Vagina (tissue), 2 donors: ENCODE measurements around the gene PLCL1. TPM values are rescaled to one million over a fixed set of nuclear protein-coding genes. Genes with fewer than 3 reads are reported as not detected.

Experiments
- DNase-seq, 2 donors: peaks; one replicate each; pipeline ENCODE4 v3.0.0-alpha.2; 2017; ENCODE audit errors: extremely low spot score in 2 of 2
- H3K27ac ChIP-seq: fragments of 200-600 bp; sonication (generic); one replicate; pipeline ENCODE4 v1.5.1; 2019
- H3K27me3 ChIP-seq: fragments of 200-600 bp; sonication (generic); one replicate; pipeline ENCODE4 v1.5.1; 2019
- H3K36me3 ChIP-seq, 2 donors: fragments of 200-600 bp; sonication (generic); one replicate each; pipeline ENCODE4 v1.5.1; 2017 to 2019
- H3K4me1 ChIP-seq: fragments of 200-600 bp; sonication (generic); one replicate; pipeline ENCODE4 v1.5.1; 2019
- H3K4me3 ChIP-seq, 2 donors: fragments of 200-600 bp; sonication (generic); 1 replicate in 1 of 2; 2 replicates in 1 of 2; pipeline ENCODE4 v1.5.1; 2016 to 2019
- H3K9me3 ChIP-seq: fragments of 200-600 bp; sonication (generic); one replicate; pipeline ENCODE4 v1.5.1; 2019
- POLR2A ChIP-seq, 2 donors: fragments of 450-650 bp; IDR thresholded peaks; one replicate each; pipeline ENCODE4 v1.6.1; 2017; ENCODE audit warnings: antibody characterized with exemption in 2 of 2, mild to moderate bottlenecking in 2 of 2, moderate library complexity in 2 of 2
- POLR2AphosphoS5 ChIP-seq, 2 donors: sonication (generic); formaldehyde crosslinking; IDR thresholded peaks; one replicate each; pipeline ENCODE4 v1.9.0; 2017; ENCODE audit warnings: antibody characterized with exemption in 2 of 2, mild to moderate bottlenecking in 2 of 2, low read depth in 1 of 2; ENCODE audit not compliant: insufficient read depth in 1 of 2
- intact Hi-C: fragments of 100-400 bp; cut with DNase I; formaldehyde crosslinking; loops from one replicate; pipeline ENCODE4 v1.15.1; 2023
- total RNA-seq: library from RNA; depleted of rRNA; stranded (reverse); fragments of >200 nt; gene quantifications from one replicate; pipeline ENCODE4 v1.2.3, GENCODE V29; 2016
- TF ChIP-seq, protein P1 (sequence below), 3 experiments: fragments of 450-650 bp in 2 of 3; fragments of 200-600 bp in 1 of 3; sonication (generic) in 1 of 3; IDR thresholded peaks; one replicate each; pipeline ENCODE4 v1.5.1; 2017 to 2019; ENCODE audit warnings: antibody characterized with exemption in 3 of 3, mild to moderate bottlenecking in 2 of 3, moderate library complexity in 2 of 3

Gene PLCL1
- total RNA-seq, 1 donor from 2014 or later, result 6.6 TPM

DNA sequence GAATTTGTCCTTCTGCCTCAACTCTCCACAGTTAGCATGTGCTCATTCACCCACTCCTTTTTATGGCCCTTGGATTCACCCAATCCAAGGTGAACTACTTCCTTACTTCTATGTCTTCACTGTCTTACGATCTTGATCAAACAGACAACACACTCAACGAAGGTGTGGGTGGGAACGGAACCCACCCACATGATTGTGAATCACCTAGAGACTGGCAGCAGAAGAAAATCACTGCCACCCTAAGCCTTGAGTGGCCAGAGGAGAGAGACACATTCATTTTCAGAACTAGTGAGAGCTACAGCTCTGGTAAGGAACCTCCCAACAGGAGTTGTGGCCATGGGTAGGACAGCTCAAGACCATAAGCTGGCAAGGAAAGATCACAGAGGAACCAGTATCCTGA is 194.3 kb downstream of the PLCL1 start:
- intact Hi-C loops, result no loop called here
- Histone ChIP-seq H3K9me3 (no peaks in the 10 kb centered on the region), H3K27me3 (no peaks in the 10 kb centered on the region), H3K4me3 (no peak overlapping the region), H3K36me3 (no peaks in the 10 kb centered on the region), H3K4me1 (no peaks in the 10 kb centered on the region), H3K27ac (no peak overlapping the region)
- no peak for DNase-seq
- TF ChIP-seq POLR2AphosphoS5 (IDR thresholded peaks at IDR 0.05; ENCODE audit: insufficient read depth in 1 of 2, low read depth in 1 of 2) (no peak), POLR2A (IDR thresholded peaks at IDR 0.05) (no peak)
- TF ChIP-seq, protein P1, sequence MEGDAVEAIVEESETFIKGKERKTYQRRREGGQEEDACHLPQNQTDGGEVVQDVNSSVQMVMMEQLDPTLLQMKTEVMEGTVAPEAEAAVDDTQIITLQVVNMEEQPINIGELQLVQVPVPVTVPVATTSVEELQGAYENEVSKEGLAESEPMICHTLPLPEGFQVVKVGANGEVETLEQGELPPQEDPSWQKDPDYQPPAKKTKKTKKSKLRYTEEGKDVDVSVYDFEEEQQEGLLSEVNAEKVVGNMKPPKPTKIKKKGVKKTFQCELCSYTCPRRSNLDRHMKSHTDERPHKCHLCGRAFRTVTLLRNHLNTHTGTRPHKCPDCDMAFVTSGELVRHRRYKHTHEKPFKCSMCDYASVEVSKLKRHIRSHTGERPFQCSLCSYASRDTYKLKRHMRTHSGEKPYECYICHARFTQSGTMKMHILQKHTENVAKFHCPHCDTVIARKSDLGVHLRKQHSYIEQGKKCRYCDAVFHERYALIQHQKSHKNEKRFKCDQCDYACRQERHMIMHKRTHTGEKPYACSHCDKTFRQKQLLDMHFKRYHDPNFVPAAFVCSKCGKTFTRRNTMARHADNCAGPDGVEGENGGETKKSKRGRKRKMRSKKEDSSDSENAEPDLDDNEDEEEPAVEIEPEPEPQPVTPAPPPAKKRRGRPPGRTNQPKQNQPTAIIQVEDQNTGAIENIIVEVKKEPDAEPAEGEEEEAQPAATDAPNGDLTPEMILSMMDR (IDR thresholded peaks at IDR 0.05), result no peak

DNA sequence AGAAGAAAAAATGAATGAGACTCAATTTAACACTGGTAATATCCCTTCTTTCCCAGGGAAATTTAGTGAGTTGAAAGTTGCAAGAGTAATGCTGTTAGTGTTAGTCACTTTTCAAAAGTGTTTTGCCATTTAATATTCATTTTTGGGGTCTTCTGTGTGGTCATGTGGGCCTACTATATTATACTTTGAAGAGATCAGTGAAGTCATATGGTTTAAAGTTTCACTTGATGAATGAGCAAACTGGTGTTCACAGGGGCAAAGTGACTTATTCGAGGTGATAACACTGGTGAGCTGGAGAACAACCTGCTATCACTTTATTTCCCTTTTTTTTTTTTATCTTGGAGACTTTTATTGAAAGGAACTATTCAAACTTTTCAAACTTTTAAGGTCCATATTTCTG is 196.0 kb downstream of the PLCL1 start:
- no peaks in the 10 kb centered on the region for H3K36me3 ChIP-seq
- no peaks in the 10 kb centered on the region for H3K4me1 ChIP-seq
- DNase-seq, result no peak
- TF ChIP-seq POLR2AphosphoS5 (IDR thresholded peaks at IDR 0.05; ENCODE audit: insufficient read depth in 1 of 2, low read depth in 1 of 2) (no peak), POLR2A (IDR thresholded peaks at IDR 0.05) (no peak)
- no peaks in the 10 kb centered on the region for H3K9me3 ChIP-seq
- H3K4me3 ChIP-seq, result no peak overlapping the region
- intact Hi-C loops, result no loop called here
- H3K27ac ChIP-seq, result no peak overlapping the region
- no peaks in the 10 kb centered on the region for H3K27me3 ChIP-seq

DNA sequence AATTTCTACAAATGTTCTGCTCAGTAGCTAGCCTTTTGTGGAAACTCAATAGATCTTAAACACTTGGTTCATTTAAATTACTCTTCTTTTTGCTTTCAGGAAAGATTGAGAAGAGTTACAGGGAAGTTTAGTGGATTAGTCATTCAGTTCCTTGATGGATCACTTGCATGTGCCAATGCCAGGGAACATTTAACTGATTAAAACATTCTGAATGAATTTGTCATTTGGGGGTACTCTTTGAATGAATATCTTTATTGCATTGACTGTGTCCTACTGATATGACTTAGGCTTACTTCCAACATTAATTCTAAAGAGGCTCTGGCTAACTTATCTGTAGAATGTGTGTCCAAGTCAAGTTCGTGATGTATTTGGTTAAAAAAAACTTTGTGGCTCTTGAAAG is 199.8 kb downstream of the PLCL1 start:
- H3K27ac ChIP-seq, result no peak overlapping the region
- TF ChIP-seq POLR2AphosphoS5 (IDR thresholded peaks at IDR 0.05; ENCODE audit: insufficient read depth in 1 of 2, low read depth in 1 of 2), result no peak
- no peak for TF ChIP-seq POLR2A (IDR thresholded peaks at IDR 0.05)
- no peaks in the 10 kb centered on the region for H3K27me3 ChIP-seq
- DNase-seq, result no peak
- H3K36me3 ChIP-seq, result no peaks in the 10 kb centered on the region
- H3K9me3 ChIP-seq, result no peaks in the 10 kb centered on the region
- no peaks in the 10 kb centered on the region for H3K4me1 ChIP-seq
- intact Hi-C loops, result no loop called here
- H3K4me3 ChIP-seq, result no peak overlapping the region

DNA sequence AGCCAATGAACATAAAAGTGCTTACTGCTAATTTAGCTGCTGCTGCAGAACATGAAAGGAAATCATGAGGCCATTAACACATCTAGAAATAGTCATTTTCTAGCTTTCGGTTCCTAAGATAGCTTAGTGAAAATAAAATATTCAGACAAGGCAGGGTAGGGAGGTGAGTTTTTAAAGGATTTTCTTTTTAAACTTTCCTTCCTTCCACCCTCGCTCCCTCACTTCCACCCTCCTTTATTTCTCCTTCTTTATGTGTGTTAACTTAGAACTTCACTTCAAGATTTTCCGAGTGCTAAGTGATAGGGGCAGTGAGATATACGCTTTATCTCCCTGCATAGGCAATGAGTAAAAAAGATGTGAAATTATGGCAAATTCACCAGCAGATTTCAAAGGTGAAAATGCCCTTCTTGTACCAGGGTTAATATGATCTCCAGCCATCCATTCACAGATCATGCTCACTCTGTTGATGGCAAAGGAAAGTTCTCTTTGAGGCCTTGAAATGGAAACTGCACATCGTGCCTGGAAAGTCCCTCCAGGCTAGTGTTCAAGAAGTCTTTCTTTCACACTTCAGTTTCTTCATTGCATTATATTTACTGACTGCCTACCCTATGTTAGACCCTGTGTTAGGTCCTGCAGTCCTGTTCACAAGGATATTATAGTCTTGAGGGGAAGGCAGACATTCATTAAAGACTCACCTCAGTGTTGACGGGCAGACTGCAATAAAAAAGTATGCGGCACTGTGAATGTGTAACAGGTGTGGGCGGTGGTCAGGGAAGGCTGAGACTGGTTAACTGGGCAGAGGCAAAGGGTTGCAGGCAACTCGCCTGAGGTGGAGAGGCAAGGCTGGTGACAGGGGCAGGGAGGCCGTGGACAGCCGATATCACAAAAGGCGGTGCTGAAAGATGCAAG is 200.8 kb downstream of the PLCL1 start:
- H3K9me3 ChIP-seq, result no peaks in the 10 kb centered on the region
- intact Hi-C loops, result no loop called here
- no peak for TF ChIP-seq POLR2A (IDR thresholded peaks at IDR 0.05)
- TF ChIP-seq, protein P1 (IDR thresholded peaks at IDR 0.05), result no peak
- no peak for TF ChIP-seq POLR2AphosphoS5 (IDR thresholded peaks at IDR 0.05; ENCODE audit: insufficient read depth in 1 of 2, low read depth in 1 of 2)
- H3K4me1 ChIP-seq, result no peaks in the 10 kb centered on the region
- H3K36me3 ChIP-seq, result no peaks in the 10 kb centered on the region
- DNase-seq, result no peak
- no peak overlapping the region for H3K27ac ChIP-seq
- no peaks in the 10 kb centered on the region for H3K27me3 ChIP-seq
- no peak overlapping the region for H3K4me3 ChIP-seq

DNA sequence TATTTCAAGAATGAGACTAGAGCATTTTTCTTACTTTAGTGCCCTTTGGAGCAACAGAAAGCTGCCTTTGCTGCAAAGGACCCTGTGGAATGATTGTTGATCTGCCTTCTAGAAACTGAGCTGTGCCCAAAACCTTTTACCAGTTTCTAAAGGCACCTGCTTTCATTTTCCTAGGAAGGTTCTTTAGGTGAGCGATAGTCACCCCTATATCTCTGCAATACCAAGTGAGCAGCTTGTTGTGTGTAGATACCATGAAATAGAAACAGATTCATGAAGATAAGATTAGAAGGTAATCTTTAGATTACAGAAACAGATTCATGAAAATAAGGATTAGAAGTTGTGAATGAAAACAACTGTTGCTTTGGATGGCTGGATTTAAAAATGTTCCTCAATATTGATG is 202.3 kb downstream of the PLCL1 start:
- TF ChIP-seq, protein P1 (IDR thresholded peaks at IDR 0.05), result no peak
- TF ChIP-seq POLR2AphosphoS5 (IDR thresholded peaks at IDR 0.05; ENCODE audit: insufficient read depth in 1 of 2, low read depth in 1 of 2) (no peak), POLR2A (IDR thresholded peaks at IDR 0.05) (no peak)
- no peaks in the 10 kb centered on the region for H3K36me3 ChIP-seq
- no peaks in the 10 kb centered on the region for H3K9me3 ChIP-seq
- no peak overlapping the region for H3K4me3 ChIP-seq
- intact Hi-C loops, result no loop called here
- no peak overlapping the region for H3K27ac ChIP-seq
- no peaks in the 10 kb centered on the region for H3K4me1 ChIP-seq
- DNase-seq, result no peak
- no peaks in the 10 kb centered on the region for H3K27me3 ChIP-seq

GRCh38 chr2:198008230-198008629 is 203.8 kb downstream of the PLCL1 start:
- DNase-seq, result no peak
- Histone ChIP-seq H3K9me3 (peaks cover 7% of the 10 kb centered on the region), H3K4me3 (no peak overlapping the region), H3K27me3 (no peaks in the 10 kb centered on the region), H3K4me1 (no peaks in the 10 kb centered on the region), H3K36me3 (no peaks in the 10 kb centered on the region), H3K27ac (no peak overlapping the region)
- TF ChIP-seq, protein P1 (IDR thresholded peaks at IDR 0.05), result no peak
- TF ChIP-seq POLR2A (IDR thresholded peaks at IDR 0.05) (no peak), POLR2AphosphoS5 (IDR thresholded peaks at IDR 0.05; ENCODE audit: insufficient read depth in 1 of 2, low read depth in 1 of 2) (no peak)
- intact Hi-C loops, result no loop called here
